NCI-H187 (cell line): ENCODE measurements around the gene POLR3E.
A peak's percentile ranks its signal among the peaks of the same experiment; 100 is the strongest.
"Not testable (repeated sequence)": the region's sequence is repeated elsewhere in the genome, so short reads cannot be mapped to it uniquely, and the experiment has no call there.

Experiments
- DNase-seq, 2 experiments: peaks; one replicate each; lab custom pipeline; 2025; lab: John Stamatoyannopoulos, UW

POLR3E gene

DNA sequence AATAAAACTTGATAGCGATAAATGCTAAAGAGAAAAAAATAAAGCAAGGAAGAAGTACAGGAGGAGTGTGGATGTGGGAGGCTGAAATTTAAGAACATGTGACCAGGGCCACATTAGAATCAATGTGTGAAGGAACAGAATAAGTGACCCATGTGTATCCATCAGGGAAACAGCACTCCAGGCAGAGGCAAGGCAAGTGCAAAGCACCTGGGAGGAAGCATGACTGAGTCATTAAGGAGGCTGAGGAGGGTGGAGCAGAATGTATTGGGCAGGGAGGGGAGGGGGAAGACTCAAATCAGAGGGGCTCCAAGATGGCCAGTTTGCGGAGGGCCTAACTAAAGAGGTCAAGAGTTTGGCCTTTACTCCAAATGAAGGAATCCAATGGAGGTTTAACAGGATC, 69.2 kb downstream of the POLR3E start:
- no peak for DNase-seq

- no peak for DNase-seq
These were observed 69.7 kb downstream of the POLR3E start for GRCh38 chr16:22366889-22367288.

DNA sequence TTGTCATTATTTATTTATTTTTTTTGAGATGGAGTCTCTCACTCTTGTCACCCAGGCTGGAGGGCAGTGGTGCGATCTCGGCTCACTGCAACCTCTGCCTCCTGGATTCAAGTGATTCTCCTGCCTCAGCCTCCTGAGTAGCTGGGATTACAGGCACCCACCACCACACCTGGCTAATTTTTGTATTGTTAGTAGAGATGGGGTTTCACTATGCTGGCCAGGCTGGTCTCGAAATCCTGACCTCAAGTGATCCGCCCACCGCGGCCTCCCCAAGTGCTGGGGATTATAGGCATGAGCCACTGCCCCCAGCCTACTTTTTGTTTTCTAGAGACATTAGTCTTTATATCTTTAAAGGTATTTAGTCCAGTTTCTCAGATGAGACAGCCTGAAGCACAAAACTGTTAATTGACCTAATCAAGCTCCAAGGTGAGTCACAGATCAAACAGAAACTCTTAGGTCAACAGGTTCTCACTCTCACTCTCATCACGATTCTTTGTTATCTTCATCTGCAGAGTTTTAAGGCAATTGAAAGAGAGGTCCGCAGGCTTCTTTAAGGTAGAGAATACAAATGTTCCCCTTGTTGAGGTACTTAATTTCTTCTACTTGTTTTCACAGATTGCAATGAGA, 71.1 kb downstream of the POLR3E start:
- DNase-seq = not testable (repeated sequence)

- no peak for DNase-seq
These were observed 72.1 kb downstream of the POLR3E start for GRCh38 chr16:22369221-22369811.

GRCh38 chr16:22370038-22370820, 73.0 kb downstream of the POLR3E start:
- DNase-seq = no peak

DNA sequence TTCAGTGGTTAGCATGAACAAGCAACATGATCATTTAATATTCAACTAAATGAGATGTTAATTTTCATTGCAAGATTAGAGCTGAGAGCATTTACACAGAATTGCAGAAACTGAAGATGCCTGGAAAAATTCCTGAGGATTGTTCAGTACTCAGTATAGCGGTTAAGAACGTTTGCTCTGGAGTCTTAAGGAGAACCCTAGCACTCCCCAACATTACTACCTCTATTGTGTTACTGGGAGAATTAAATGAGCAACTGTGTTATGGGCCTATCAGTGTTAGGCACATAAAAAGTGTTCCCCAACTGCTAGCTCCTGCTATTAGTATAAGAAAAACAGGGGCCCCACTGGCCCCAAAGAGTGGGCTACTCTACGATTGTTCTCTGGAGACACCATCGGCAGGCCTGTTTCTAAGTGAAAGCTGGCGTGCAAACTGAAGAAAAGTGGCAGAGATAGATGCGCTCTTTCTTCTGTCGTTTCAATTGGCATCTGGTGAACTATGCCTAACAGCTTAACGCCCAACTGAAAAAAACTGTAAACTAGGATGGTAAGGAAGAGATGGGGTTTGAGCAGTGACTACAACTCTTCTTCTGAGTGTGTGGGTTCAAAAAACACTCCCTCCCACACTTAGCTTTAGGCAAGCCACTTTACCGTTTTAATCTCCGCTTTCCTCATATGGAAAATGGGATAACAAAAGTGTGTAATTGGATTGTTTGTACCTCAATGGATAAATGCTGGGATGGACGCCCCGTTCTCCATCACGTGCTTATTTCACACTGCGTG, 75.9 kb downstream of the POLR3E start:
- no peak for DNase-seq

DNA sequence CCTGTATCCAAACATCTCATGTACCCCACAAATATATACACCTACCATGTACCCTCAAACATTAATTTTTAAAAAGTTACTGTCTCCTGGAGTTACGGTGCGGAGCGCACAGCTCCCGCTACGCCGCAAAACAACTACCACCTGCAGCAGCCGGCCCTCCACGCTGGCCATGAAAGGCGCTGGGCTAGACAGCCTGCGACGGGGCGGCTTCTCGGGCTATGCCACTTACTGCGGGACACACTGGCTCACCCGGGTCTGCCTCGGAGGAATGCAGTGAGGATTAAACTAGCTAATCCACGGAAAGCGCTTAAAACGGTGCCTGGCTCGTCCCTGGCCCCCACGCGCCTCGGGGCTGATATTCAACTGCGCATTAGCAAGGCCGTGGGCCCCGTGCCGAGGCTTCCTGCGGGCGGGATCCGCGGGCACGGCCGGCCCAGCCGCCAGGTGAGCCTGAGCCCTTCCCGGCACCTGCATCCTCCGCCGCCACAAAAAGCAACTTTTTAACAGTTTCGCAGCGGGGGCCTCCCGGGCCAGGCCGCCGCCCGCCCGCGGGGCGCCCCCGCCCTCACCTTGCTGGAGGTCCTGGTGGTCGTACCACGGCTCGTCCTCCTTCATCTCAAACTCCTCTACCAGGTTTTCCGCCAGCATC, 76.6 kb downstream of the POLR3E start:
- no peak for DNase-seq

DNA sequence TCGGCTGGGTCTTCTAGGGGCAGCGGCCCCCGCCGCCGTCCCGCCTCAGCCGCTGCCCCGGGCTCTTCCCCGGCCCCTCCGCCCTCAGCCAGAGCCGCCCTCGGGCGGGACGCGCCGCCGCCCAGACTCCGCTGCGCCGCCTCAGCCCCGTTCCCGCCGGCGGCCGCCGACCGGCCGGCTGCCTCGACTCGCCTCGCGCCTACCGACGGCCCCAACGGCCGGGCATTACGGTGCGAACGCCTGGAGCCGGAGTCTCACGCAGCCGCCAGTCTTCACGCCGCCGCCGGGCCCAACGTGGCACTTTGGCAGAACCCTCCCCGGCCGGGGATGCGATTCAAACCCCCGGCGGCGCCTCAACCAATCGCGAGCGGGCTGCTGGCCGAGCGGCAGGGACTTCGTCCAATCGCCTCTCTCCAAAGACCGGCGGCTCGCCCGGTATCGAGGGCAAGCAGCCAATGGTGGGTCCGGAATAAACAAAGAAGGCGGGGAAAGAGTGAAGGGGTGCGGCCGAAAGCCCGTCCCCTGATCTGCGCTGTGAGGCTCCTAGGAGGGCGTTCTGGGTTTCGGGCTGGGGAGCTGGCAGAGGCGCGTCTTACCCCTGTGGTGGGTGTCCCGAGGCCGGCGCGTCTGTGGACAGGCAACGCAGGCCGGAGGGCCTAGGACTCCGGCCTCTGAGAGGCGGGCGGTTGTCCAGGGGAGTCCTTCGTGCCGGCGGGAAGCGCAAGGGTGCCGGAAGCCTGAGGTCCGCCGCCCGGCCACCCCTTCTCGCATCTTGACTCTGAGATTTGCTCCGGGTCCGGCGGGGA, 77.3 kb downstream of the POLR3E start, which contains the start of gene CDR2:
CDR2 (minus strand) TSS at position 309 of the 806 bp plus-strand sequence. CDS start 310 bp downstream, outside the sequence.
- peak; percentile 75 to 85 for DNase-seq

GRCh38 chr16:22375117-22375962, 78.1 kb downstream of the POLR3E start:
- DNase-seq = no peak

DNA sequence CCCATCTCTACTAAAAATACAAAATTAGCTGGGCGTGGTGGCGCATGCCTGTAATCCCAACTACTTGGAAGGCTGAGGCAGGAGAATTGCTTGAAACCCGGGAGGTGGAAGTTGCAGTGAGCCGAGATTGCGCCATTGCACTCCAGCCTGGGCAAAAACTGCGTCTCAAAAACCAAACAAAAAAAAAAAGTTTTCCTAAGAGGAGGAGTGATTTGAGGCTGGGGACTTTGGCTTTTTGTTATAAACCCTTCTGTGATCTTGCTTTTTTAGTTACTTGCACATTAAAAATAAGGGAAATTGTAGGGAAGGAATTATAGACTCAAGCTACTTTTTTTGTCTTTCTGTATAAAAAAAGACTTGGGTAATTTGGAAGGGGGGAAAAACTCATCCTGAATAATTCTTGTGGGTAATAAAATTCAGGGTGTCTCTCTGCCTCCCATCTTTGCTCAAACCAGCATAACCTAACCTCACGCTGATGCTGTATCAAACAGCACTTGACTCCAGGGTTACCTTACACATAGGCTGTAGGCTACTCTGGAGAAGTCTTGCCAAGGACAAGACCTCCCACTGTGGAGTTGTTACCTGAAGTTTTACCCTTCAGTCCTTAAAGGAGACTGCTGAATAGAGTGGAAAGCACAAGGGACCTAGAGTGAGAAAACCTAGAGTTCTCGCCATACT, 78.9 kb downstream of the POLR3E start:
- no peak for DNase-seq

DNA sequence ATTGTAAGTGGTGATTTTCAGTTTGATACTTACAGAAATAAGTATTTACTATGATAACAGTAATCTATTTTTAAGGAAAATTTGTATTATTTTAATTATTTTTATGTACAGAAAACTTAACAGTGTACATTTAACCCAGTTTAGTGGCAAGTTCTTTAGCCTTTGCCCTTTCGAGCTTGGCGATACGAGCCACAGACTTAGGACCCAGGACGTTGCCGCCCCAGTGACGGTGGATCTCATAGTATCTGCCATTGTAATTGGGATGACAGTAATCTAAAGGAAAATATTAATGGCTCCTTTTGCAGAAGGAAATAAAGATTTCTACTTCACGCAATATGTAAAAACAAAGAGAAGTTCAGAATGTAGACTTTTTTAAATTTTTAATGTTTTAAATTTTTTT, 82.4 kb downstream of the POLR3E start:
- DNase-seq = no peak

DNA sequence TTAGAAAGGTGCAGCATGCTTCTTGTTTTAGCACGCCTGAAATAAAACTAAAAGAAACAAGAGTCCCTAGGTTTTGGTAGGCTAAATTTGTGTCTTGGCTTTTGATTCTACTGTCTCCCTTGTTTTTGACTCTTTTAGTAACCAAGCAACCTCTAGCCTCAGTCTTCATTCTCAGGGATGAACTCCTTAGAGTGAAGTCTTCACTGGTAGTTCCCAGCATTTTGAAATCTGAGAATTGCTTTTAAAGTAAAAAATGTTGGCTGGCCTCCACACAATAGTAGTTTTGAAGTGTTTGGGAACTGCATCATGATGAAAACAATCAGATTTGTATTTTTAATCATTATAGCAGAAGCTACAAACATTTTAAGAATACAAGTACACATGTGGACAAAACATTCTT, 83.3 kb downstream of the POLR3E start:
- no peak for DNase-seq

GRCh38 chr16:22381392-22381791, 84.2 kb downstream of the POLR3E start:
- DNase-seq = no peak

DNA sequence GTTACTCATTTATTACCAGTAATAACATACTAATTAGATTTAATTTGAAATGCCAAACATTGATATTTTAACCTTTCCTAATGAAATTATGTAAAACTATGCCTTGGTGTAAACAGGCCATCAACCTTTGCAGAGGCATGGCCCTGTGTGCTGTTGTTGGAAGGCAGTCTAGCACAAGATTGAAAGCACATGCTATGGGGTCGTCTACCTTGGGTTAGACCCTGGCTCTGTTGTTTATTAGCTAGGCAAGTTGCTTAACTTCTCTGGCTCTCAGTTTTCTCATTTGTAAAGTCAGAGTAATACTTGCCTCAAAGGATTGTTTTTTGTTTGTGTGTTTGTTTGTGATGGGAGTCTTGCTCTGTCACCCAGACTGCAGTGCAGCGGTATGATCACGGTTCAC, 86.6 kb downstream of the POLR3E start:
- no peak for DNase-seq
